ENCODE data around the gene ZNF385C. TPM values are rescaled to one million over a fixed set of nuclear protein-coding genes. Genes with fewer than 3 reads are reported as not detected.

ZNF385C gene
- total RNA-seq, 1 donor from 2014 or later = not detected

DNA sequence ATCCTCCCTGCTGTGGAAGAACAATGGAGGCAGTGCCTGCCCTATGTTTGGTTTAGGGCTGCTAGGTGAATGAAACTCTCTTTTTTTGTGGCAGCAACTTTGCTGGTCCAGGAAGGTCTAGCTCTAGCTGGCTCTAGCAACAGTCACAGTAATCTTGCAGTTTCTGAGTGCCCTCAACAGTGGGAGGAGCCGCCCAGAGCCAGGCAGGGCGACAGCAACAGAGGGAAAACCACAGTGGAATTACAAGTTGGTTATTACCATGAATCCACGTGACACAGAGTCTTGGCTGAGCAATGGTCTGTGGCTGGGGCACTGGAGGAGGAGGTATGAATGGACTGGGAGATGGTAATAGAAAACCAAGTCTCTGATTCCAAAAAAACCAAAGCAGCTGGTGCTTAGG is 34.7 kb upstream of the ZNF385C start:
- DNase-seq (ENCODE audit: low spot score) = no peak
- Mint-ChIP-seq H3K4me1 (ENCODE audit: low read depth) (peaks cover 52% of the 10 kb centered on the region), H3K27me3 (ENCODE audit: insufficient read depth) (no peaks in the 10 kb centered on the region), H3K27ac (peak overlapping the region; percentile 64), H3K9me3 (no peaks in the 10 kb centered on the region), H3K36me3 (ENCODE audit: low read depth) (peaks cover 32% of the 10 kb centered on the region), H3K4me3 (peak overlapping the region; percentile 31)
- intact Hi-C loops (cut with micrococcal nuclease) = loop anchor here (2.0 kb wide), 1 partner anchor 22 kb away; the partner anchor contains the start of gene RAB5C

DNA sequence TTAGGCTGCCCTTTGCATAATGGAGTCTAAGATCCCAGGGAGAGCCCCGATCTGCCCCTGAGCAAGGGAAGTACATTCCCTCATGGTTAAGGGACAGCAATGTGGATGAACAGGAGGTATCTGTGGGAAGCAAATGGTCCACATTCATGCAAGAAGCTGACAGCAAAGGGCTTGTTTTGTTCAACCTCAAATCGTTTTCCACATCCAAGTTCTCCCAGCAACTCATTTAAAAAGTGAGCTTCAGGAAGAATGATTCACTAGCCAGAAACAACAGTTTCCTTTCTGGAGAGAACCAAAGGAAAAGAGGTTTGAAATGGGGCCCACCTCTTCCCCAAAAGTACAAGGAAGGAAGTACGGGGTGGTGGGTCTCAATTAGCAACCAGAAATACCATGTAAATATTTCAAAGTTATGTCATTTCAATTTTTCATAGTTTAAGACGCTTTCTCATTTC is 33.7 kb upstream of the ZNF385C start:
- Mint-ChIP-seq H3K27ac (no peak overlapping the region), H3K4me1 (ENCODE audit: low read depth) (peaks cover 52% of the 10 kb centered on the region)

DNA sequence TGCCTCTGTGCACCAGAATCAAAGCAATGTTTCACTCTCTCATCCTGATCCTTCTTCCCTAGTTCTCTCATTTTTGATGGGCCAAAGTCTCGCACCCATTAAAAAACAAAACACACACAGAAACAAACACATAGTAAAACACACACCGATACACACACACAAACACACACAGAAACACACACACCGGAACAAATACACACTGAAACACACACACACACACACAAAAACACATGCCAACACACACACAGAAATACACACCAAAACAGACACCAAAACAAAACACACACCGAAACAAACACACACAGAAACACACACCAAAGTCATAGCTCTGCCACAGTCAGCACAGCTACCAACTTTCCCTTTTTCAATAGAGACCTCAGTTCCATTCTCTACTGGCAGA is 33.0 kb upstream of the ZNF385C start:
- no peak for DNase-seq (ENCODE audit: low spot score)
- Mint-ChIP-seq H3K4me1 (ENCODE audit: low read depth) (peaks cover 46% of the 10 kb centered on the region), H3K4me3 (no peak overlapping the region), H3K36me3 (ENCODE audit: low read depth) (peaks cover 39% of the 10 kb centered on the region), H3K27me3 (ENCODE audit: insufficient read depth) (no peaks in the 10 kb centered on the region), H3K27ac (peak overlapping the region; percentile 63), H3K9me3 (no peaks in the 10 kb centered on the region)
- intact Hi-C loops (cut with micrococcal nuclease) = no loop called here

More for the DNA sequence above, 33.7 kb upstream of the ZNF385C start:
- intact Hi-C loops (cut with micrococcal nuclease) = loop anchor here (2.0 kb wide), 1 partner anchor 23 kb away; the partner anchor contains the start of gene RAB5C
- no peak for DNase-seq (ENCODE audit: low spot score)
- Mint-ChIP-seq H3K4me3 (no peak overlapping the region), H3K9me3 (no peaks in the 10 kb centered on the region), H3K27me3 (ENCODE audit: insufficient read depth) (no peaks in the 10 kb centered on the region), H3K36me3 (ENCODE audit: low read depth) (peaks cover 40% of the 10 kb centered on the region)

DNA sequence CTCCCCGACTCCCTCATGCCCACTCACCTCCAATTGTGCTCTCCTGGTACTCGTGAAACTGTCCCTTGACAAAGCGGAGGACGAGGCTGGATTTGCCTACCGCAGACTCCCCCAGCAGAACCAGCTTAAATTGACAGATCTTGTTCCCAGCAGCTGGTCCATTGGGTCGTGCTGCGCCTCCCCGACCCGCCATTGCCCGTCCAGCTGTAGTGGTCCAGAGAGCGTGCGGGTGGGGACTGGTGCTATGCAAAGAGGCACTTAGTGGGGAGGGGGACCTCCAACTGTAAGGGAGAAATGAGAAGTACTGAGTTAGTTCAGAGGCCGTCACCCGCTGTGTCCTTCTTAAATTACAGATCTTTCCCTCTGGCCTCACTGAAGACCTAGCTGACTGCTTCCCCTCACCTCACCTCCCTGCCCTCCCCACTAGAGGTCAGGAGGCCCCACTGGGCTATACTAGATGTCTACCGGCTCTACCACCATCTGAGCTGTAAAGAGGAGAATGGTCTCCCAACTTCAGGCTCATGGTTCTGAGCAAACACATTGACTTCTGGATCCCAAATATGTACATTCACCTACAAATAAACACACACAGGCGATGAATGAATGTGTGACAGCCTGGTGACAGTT is 32.1 kb upstream of the ZNF385C start:
- no peak overlapping the region for H3K4me3 Mint-ChIP-seq
- peaks cover 39% of the 10 kb centered on the region for H3K36me3 Mint-ChIP-seq (ENCODE audit: low read depth)
- no peak for DNase-seq (ENCODE audit: low spot score)
- peaks cover 38% of the 10 kb centered on the region for H3K4me1 Mint-ChIP-seq (ENCODE audit: low read depth)
- H3K27ac Mint-ChIP-seq = no peak overlapping the region
- H3K9me3 Mint-ChIP-seq = no peaks in the 10 kb centered on the region
- no peaks in the 10 kb centered on the region for H3K27me3 Mint-ChIP-seq (ENCODE audit: insufficient read depth)
- intact Hi-C loops (cut with micrococcal nuclease) = no loop called here

DNA sequence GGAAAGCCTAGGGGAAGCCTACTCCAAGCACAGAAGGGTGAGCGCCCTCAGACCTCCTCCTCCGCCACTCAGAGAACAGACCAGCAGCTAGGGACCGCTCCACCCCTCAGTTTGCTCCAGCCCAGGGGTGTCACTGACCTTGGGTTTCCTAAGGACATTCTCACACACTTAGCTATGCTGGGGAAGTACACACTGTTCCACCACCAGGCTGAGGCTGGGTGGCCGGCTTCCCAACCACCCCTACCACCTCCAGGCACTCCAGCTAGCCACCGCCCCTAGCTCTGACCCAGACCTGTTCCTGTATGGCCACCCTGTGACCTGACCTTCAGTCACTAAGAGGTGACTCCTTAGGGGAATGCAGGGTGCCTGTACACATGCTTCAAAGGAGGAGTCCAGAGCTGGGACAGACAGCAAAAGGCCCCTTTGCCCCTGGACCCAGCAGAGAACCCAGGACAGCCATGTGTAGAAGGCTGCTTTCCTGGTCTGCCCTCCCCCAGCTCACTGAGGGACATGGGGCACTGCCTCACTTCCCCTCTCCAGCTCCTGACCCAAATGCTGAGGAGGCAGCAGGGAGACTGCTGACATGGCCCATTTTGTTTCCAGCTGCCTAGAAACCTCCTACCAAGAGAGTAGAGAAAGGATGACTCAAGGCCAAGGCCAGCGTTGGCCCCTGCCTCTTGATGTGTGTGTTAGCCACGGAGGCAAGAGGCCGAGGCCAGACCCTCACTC is 31.0 kb upstream of the ZNF385C start:
- H3K4me1 Mint-ChIP-seq (ENCODE audit: low read depth) = peaks cover 36% of the 10 kb centered on the region
- H3K27me3 Mint-ChIP-seq (ENCODE audit: insufficient read depth) = no peaks in the 10 kb centered on the region
- H3K4me3 Mint-ChIP-seq = no peak overlapping the region
- DNase-seq (ENCODE audit: low spot score) = no peak
- peaks cover 45% of the 10 kb centered on the region for H3K36me3 Mint-ChIP-seq (ENCODE audit: low read depth)
- no peak overlapping the region for H3K27ac Mint-ChIP-seq
- intact Hi-C loops (cut with micrococcal nuclease) = no loop called here
- H3K9me3 Mint-ChIP-seq = no peaks in the 10 kb centered on the region

DNA sequence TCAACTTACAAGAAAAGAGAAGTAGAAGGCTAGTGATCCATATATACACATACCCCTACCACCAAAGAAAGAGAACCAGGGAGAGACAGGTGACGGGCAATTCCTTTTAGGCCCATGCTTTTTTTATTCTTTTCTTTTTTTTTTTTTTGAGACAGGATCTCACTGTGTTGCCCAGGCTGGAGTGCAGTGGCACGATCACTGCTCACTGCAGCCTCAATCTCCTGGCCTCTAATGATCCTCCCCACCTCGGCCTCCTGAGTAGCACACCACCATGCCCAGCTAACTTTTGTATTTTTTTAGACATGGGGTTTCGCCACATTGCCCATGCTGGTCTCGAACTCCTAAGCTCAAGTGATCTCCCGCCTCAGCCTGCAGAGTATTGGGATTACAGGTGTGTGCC is 29.1 kb upstream of the ZNF385C start:
- H3K9me3 Mint-ChIP-seq = no peaks in the 10 kb centered on the region
- intact Hi-C loops (cut with micrococcal nuclease) = no loop called here
- H3K27me3 Mint-ChIP-seq (ENCODE audit: insufficient read depth) = no peaks in the 10 kb centered on the region

DNA sequence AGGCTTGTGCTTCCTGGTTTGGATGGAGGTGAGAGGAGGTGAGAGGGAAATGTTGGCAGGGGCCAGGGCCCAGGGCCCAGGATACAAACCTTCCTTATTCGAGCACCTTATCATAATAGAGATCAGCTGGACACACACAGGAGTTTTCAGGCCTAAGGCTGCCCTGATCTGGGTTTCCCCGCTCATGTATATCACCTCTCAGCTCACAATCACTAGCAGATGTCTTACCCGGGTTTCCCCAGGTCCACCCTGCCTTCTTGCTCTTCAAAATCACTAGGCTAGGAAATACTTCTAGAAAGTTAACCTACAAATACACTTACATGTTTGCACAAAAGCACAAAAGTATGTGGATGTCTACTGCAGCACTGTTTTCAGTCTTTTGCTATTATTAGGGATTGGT is 28.6 kb upstream of the ZNF385C start:
- intact Hi-C loops (cut with micrococcal nuclease) = no loop called here
- Mint-ChIP-seq H3K4me3 (no peak overlapping the region), H3K27me3 (ENCODE audit: insufficient read depth) (no peaks in the 10 kb centered on the region), H3K9me3 (no peaks in the 10 kb centered on the region), H3K27ac (no peak overlapping the region), H3K36me3 (ENCODE audit: low read depth) (peaks cover 38% of the 10 kb centered on the region), H3K4me1 (ENCODE audit: low read depth) (peaks cover 13% of the 10 kb centered on the region)
- no peak for DNase-seq (ENCODE audit: low spot score)

More for the DNA sequence above, 29.1 kb upstream of the ZNF385C start:
- DNase-seq (ENCODE audit: low spot score) = no peak
- Mint-ChIP-seq H3K27ac (no peak overlapping the region), H3K4me1 (ENCODE audit: low read depth) (peaks cover 19% of the 10 kb centered on the region), H3K4me3 (no peak overlapping the region), H3K36me3 (ENCODE audit: low read depth) (peaks cover 38% of the 10 kb centered on the region)

DNA sequence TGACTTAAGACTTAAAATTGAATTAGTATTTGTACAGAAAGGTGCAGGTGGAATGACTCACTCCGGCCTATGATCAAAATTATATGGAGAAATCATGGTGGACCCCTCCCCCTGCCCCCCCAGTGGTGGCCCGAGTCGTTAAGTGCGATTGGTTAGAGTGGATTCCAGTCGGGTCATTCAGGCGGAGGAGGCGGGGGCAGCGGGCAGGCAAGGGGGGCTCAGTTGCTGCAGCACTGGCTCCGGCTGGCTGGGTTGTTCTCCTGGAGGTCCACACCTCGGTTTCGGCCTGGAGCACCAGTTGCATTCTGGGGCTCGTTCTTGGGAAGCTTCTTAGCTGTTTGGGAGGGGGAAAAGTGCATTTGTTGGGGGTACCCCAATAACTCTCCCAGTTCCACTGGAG is 27.3 kb upstream of the ZNF385C start:
- Mint-ChIP-seq H3K9me3 (no peaks in the 10 kb centered on the region), H3K4me3 (no peak overlapping the region), H3K27ac (no peak overlapping the region), H3K27me3 (ENCODE audit: insufficient read depth) (no peaks in the 10 kb centered on the region), H3K4me1 (ENCODE audit: low read depth) (peaks cover 5% of the 10 kb centered on the region), H3K36me3 (ENCODE audit: low read depth) (peaks cover 31% of the 10 kb centered on the region)
- intact Hi-C loops (cut with micrococcal nuclease) = no loop called here
- DNase-seq (ENCODE audit: low spot score) = no peak

DNA sequence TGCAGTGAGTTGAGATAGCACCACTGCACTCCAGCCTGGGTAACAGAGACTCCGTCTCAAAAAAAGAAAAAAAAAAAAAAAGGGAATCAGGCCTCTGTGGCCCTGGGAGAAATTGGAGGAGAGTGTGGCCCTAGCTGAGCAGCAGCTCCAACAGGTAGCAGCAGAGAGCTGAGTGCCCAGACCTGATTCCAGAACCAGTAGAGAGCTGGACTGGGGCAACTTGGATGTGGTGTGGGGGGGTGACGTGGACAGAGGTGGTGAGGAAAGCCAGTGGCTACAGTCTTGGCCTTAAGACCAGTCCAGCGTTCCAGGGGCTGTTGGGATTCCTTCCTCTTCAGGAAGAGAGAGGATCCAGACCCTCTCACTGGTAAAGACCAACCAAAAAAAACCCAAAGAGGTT is 26.0 kb upstream of the ZNF385C start:
- H3K27ac Mint-ChIP-seq = no peak overlapping the region
- H3K4me1 Mint-ChIP-seq (ENCODE audit: low read depth) = peaks cover 15% of the 10 kb centered on the region
- intact Hi-C loops (cut with micrococcal nuclease) = no loop called here
- peaks cover 28% of the 10 kb centered on the region for H3K36me3 Mint-ChIP-seq (ENCODE audit: low read depth)
- H3K9me3 Mint-ChIP-seq = no peaks in the 10 kb centered on the region
- DNase-seq (ENCODE audit: low spot score) = no peak
- H3K4me3 Mint-ChIP-seq = no peak overlapping the region
- H3K27me3 Mint-ChIP-seq (ENCODE audit: insufficient read depth) = no peaks in the 10 kb centered on the region

DNA sequence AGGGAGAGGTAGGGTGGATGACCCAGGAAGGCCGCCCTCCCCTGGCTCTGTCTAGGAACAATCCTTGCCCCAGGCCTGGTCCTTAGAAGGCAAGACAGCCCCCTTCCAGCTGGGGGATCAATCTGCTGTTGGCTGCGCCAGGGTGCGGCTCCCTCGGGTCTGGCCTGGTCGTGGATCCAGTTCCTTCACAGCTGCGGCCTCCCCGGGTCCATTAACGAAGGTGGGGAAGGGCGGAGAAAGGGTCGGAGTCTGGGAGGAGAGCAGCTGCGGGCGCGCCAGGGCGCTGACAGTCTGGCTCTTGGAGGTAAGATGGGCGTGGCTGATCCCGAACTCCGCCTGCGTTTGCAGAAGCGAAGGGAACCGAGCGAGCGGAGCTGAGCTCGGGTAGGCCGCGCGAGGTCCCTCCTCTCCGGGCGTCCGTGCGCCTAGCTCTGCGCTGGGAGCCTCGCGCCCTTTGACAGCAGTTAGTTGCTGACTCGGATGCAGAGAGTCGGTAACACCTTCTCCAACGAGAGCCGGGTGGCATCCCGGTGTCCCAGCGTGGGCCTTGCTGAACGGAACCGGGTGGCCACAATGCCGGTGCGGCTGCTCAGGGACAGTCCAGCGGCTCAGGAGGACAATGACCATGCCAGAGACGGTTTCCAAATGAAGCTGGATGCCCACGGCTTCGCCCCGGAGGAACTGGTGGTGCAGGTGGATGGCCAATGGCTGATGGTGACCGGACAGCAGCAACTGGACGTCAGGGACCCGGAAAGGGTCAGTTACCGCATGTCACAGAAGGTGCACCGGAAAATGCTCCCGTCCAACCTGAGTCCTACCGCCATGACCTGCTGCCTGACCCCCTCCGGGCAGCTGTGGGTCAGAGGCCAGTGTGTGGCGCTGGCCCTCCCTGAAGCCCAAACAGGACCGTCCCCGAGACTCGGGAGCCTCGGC is 24.4 kb upstream of the ZNF385C start, which contains the start of gene HSPB9:
TSS of gene HSPB9 (plus strand) at position 434 of the 933 bp plus-strand sequence. CDS start at position 481, 47 bp downstream.
- H3K4me3 Mint-ChIP-seq = peak within 1 kb of the TSS; percentile 81

DNA sequence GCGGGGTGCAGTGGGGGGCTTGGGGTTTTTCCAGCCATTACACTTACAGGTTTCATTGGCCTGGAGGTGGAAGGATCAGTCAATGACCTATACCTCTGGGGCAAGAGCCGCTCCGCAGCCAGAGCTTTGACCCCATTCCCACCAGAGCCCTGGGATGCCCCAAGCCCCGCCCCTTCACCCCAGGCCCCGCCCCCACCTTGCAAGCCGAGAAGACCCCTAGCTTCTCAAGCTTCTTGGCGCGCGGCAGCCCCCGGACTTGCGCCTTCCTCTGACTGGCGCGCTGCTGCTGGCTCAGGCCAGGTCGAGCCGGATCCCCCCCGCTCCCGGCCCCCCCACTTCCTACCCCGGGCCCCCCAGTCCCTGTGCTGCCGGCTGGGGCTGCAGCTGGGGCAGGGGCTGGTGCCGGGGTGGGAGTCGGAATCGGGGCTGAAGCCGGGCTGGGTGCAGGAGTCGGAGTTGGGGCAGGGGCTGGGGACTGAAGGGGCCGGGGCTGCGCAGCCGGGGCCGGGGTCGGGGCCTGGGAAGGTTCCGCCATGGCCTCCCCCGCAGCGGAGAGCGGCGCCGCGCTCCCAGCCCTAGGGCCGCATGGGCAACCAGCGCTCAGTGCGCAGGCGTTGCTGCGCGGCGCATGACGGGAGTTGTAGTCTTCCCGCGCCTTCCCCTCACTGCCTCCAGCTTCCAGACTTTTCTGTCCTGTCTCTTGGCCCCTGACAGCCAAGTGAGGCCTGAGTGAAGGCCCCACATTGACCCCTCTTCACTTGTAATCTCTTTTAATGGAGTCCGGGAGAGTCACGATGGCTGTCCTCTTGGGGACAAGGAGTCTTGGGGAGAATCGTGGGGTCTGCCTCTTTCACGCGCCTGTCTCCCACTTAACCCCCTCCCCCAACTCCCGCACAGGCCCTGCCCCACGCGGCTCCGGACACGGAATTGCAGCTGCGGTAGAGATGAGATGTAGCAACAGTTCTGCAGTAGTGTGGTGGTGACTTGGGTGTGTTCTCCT is 22.8 kb upstream of the ZNF385C start, which contains the start of gene KAT2A:
TSS of gene KAT2A (minus strand) at position 598 of the 1,000 bp plus-strand sequence. CDS start at position 535, 63 bp downstream.
- Mint-ChIP-seq H3K27ac (peak within 1 kb of the TSS; percentile 86), H3K27me3 (ENCODE audit: insufficient read depth) (no peaks in the 10 kb centered on the region), H3K4me1 (ENCODE audit: low read depth) (peaks cover 36% of the 10 kb centered on the region), H3K9me3 (no peaks in the 10 kb centered on the region), H3K36me3 (ENCODE audit: low read depth) (peaks cover 22% of the 10 kb centered on the region), H3K4me3 (peak within 1 kb of the TSS; percentile 81)
- DNase-seq (ENCODE audit: low spot score) = peak; percentile 68
- intact Hi-C loops (cut with micrococcal nuclease) = loop anchor here (1.0 to 2.0 kb wide), 6 partner anchors 9 to 104 kb away; partner anchors contain the start of genes DHX58, DNAJC7 and KCNH4

More for the DNA sequence above, 24.4 kb upstream of the ZNF385C start, which contains the start of gene HSPB9:
- intact Hi-C loops (cut with micrococcal nuclease) = no loop called here
- Mint-ChIP-seq H3K9me3 (no peaks in the 10 kb centered on the region), H3K27me3 (ENCODE audit: insufficient read depth) (no peaks in the 10 kb centered on the region), H3K27ac (peak within 1 kb of the TSS; percentile 86), H3K4me1 (ENCODE audit: low read depth) (peaks cover 26% of the 10 kb centered on the region), H3K36me3 (ENCODE audit: low read depth) (peaks cover 24% of the 10 kb centered on the region)
- DNase-seq (ENCODE audit: low spot score) = no peak

Measured in activated T-helper 1 cell treated with anti-CD3 and anti-CD28 coated beads, Interleukin-12 subunit alpha, Interleukin-12 subunit beta, Interleukin-2, Interleukin-4 antibody, amounts not matched to agents 30 ng/mL and 10 ng/mL and 1 ng/mL, durations not matched to agents 14 hours and 24 hours and 36 hours (primary cell).